Measurements from ENCODE around the gene MRGPRG.

GRCh38 chr11:3214420-3214699 is 4.3 kb downstream of the MRGPRG start:
- TF ChIP-seq POLR2AphosphoS5 (IDR thresholded peaks at IDR 0.05) (no peak), POLR2A (IDR thresholded peaks at IDR 0.05; ENCODE audit: low read depth) (no peak)

Measured in esophagus muscularis mucosa (tissue), 2 donors.